ENCODE results near the gene OCA2. TPM values are rescaled to one million over a fixed set of nuclear protein-coding genes. Genes with fewer than 3 reads are reported as not detected.

The OCA2 gene
- total RNA-seq, 1 donor from 2014 or later = 1.2 TPM

DNA sequence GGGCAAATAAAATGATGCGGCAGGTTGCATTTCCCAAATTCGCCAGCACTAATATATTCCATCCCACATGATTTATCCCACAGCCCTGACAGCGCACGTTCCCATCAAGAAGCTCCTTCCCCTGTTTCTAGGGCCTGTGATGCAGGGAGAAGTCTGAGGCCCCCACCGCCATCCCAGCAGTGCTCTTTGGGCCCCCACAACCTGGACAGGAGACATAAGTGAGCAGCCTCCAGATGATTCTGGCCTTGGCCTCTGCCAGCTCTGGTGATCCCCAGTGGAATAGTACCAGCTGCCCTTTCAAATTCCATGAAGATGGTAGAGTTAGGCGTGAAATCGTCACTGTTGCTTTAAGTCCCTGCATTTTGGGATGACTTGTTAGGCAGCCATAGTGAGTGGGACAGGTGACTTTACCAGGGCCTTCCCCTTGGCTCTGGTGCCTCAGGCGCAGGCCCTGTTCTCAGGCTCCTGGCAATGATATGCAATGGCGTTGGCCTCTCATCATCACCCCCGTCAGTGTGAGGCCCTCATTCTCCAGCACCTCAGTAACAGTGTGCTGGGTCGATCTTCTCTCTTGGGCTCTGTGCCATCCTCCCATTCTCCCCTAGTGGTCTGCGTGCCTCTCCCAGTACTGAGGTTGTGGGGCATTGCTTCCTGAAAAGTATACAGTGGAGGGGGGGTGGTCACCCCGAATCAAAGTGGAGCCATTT, 263.7 kb downstream of the OCA2 start:
- Mint-ChIP-seq H3K4me3 (ENCODE audit: unreplicated experiment) (no peak overlapping the region), H3K9me3 (ENCODE audit: unreplicated experiment) (no peaks in the 10 kb centered on the region), H3K36me3 (ENCODE audit: unreplicated experiment) (no peaks in the 10 kb centered on the region), H3K27me3 (ENCODE audit: unreplicated experiment) (no peaks in the 10 kb centered on the region), H3K4me1 (ENCODE audit: unreplicated experiment) (peaks cover 8% of the 10 kb centered on the region), H3K27ac (ENCODE audit: unreplicated experiment) (no peak overlapping the region)
- peak; percentile 64 for DNase-seq (ENCODE audit: extremely low spot score, unreplicated experiment)
- TF ChIP-seq, protein P1, sequence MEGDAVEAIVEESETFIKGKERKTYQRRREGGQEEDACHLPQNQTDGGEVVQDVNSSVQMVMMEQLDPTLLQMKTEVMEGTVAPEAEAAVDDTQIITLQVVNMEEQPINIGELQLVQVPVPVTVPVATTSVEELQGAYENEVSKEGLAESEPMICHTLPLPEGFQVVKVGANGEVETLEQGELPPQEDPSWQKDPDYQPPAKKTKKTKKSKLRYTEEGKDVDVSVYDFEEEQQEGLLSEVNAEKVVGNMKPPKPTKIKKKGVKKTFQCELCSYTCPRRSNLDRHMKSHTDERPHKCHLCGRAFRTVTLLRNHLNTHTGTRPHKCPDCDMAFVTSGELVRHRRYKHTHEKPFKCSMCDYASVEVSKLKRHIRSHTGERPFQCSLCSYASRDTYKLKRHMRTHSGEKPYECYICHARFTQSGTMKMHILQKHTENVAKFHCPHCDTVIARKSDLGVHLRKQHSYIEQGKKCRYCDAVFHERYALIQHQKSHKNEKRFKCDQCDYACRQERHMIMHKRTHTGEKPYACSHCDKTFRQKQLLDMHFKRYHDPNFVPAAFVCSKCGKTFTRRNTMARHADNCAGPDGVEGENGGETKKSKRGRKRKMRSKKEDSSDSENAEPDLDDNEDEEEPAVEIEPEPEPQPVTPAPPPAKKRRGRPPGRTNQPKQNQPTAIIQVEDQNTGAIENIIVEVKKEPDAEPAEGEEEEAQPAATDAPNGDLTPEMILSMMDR (IDR thresholded peaks at IDR 0.05) = no peak

- H3K9me3 Mint-ChIP-seq (ENCODE audit: unreplicated experiment) = no peaks in the 10 kb centered on the region
- no peaks in the 10 kb centered on the region for H3K36me3 Mint-ChIP-seq (ENCODE audit: unreplicated experiment)
- DNase-seq (ENCODE audit: extremely low spot score, unreplicated experiment) = peak; percentile 63
- H3K4me3 Mint-ChIP-seq (ENCODE audit: unreplicated experiment) = no peak overlapping the region
- H3K4me1 Mint-ChIP-seq (ENCODE audit: unreplicated experiment) = peaks cover 8% of the 10 kb centered on the region
- no peaks in the 10 kb centered on the region for H3K27me3 Mint-ChIP-seq (ENCODE audit: unreplicated experiment)
- H3K27ac Mint-ChIP-seq (ENCODE audit: unreplicated experiment) = no peak overlapping the region
- TF ChIP-seq, protein P1 (IDR thresholded peaks at IDR 0.05) = no peak
Observed at GRCh38 chr15:27834684-27835083, 264.4 kb downstream of the OCA2 start.

DNA sequence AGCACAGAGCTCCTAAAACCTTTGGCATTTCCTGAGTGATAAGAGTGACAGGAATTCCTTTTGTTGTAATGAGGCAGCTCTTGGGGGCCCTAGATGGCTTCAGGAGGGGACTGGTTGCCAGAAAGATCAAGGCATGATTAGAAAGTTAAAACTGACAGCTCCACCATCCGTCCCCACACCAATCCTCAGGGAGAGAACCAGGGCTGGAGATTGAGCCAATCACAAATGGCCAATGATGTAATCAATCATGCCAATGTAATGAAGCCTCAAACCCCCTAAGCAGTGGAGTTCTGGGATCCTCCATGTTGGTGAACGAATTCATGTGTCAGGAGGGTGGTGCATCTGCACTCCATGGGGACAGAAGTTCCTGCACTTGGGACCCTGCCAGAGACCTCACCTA, 265.1 kb downstream of the OCA2 start:
- Mint-ChIP-seq H3K36me3 (ENCODE audit: unreplicated experiment) (no peaks in the 10 kb centered on the region), H3K9me3 (ENCODE audit: unreplicated experiment) (no peaks in the 10 kb centered on the region), H3K27me3 (ENCODE audit: unreplicated experiment) (no peaks in the 10 kb centered on the region), H3K4me1 (ENCODE audit: unreplicated experiment) (peaks cover 4% of the 10 kb centered on the region), H3K27ac (ENCODE audit: unreplicated experiment) (no peak overlapping the region), H3K4me3 (ENCODE audit: unreplicated experiment) (no peak overlapping the region)
- no peak for DNase-seq (ENCODE audit: extremely low spot score, unreplicated experiment)
- TF ChIP-seq, protein P1 (IDR thresholded peaks at IDR 0.05) = no peak

- H3K4me3 Mint-ChIP-seq (ENCODE audit: unreplicated experiment) = no peak overlapping the region
- DNase-seq (ENCODE audit: extremely low spot score, unreplicated experiment) = no peak
- H3K36me3 Mint-ChIP-seq (ENCODE audit: unreplicated experiment) = no peaks in the 10 kb centered on the region
- H3K27me3 Mint-ChIP-seq (ENCODE audit: unreplicated experiment) = no peaks in the 10 kb centered on the region
- H3K4me1 Mint-ChIP-seq (ENCODE audit: unreplicated experiment) = peaks cover 5% of the 10 kb centered on the region
- H3K27ac Mint-ChIP-seq (ENCODE audit: unreplicated experiment) = no peak overlapping the region
- TF ChIP-seq, protein P1 (IDR thresholded peaks at IDR 0.05) = no peak
- H3K9me3 Mint-ChIP-seq (ENCODE audit: unreplicated experiment) = no peaks in the 10 kb centered on the region
Observed at GRCh38 chr15:27833178-27833577, 265.9 kb downstream of the OCA2 start.

GRCh38 chr15:27832237-27832596, 266.9 kb downstream of the OCA2 start:
- no peaks in the 10 kb centered on the region for H3K36me3 Mint-ChIP-seq (ENCODE audit: unreplicated experiment)
- H3K4me3 Mint-ChIP-seq (ENCODE audit: unreplicated experiment) = no peak overlapping the region
- TF ChIP-seq, protein P1 (IDR thresholded peaks at IDR 0.05) = no peak
- peaks cover 5% of the 10 kb centered on the region for H3K4me1 Mint-ChIP-seq (ENCODE audit: unreplicated experiment)
- peak; percentile 78 for DNase-seq (ENCODE audit: extremely low spot score, unreplicated experiment)
- no peak overlapping the region for H3K27ac Mint-ChIP-seq (ENCODE audit: unreplicated experiment)
- H3K27me3 Mint-ChIP-seq (ENCODE audit: unreplicated experiment) = no peaks in the 10 kb centered on the region
- no peaks in the 10 kb centered on the region for H3K9me3 Mint-ChIP-seq (ENCODE audit: unreplicated experiment)
